DOHH2 (cell line): ENCODE measurements around the gene NFIX.

Source experiments
- H3F3A ChIP-seq: fragments of 200-600 bp; sonication (generic), shearing (Covaris generic); 2 replicates; pipeline ENCODE4 v1.6.0; 2016; ENCODE audit warnings: antibody characterized with exemption, mild to moderate bottlenecking; ENCODE audit not compliant: control insufficient read depth, insufficient read depth
- H3K27ac ChIP-seq: fragments of 200-600 bp; sonication (generic); 2 replicates; pipeline ENCODE4 v1.5.1; 2014; ENCODE audit warnings: low read depth, mild to moderate bottlenecking, low read length, moderate library complexity
- H3K27me3 ChIP-seq: fragments of 200-600 bp; sonication (generic); 2 replicates; pipeline ENCODE4 v1.6.1; 2014; ENCODE audit warnings: mild to moderate bottlenecking, low read length, mixed read lengths; ENCODE audit not compliant: control insufficient read depth
- H3K36me3 ChIP-seq: fragments of 200-600 bp; sonication (generic); 2 replicates; pipeline ENCODE4 v1.6.1; 2014; ENCODE audit warnings: mild to moderate bottlenecking, low read length, moderate library complexity, mixed read lengths; ENCODE audit not compliant: control insufficient read depth
- H3K4me1 ChIP-seq: fragments of 200-600 bp; sonication (generic); 2 replicates; pipeline ENCODE4 v1.6.1; 2014; ENCODE audit warnings: mild to moderate bottlenecking, low read length, mixed read lengths; ENCODE audit not compliant: control insufficient read depth
- H3K4me2 ChIP-seq: fragments of 200-600 bp; sonication (generic); 2 replicates; pipeline ENCODE4 v1.6.0; 2014; ENCODE audit warnings: mild to moderate bottlenecking, low read length, moderate library complexity
- H3K4me3 ChIP-seq: fragments of 200-600 bp; sonication (generic); 2 replicates; pipeline ENCODE4 v1.5.1; 2014; ENCODE audit warnings: mild to moderate bottlenecking, low read length, mixed read lengths
- H3K79me2 ChIP-seq: fragments of 200-600 bp; sonication (generic); 2 replicates; pipeline ENCODE4 v1.6.1; 2014; ENCODE audit warnings: mild to moderate bottlenecking, low read length, mixed read lengths; ENCODE audit not compliant: control insufficient read depth
- H3K9me2 ChIP-seq: fragments of 200-600 bp; sonication (generic); replicated peaks from 2 replicates; pipeline ENCODE4 v1.6.1; 2014; ENCODE audit warnings: mild to moderate bottlenecking, low read length, mixed read lengths; ENCODE audit not compliant: control insufficient read depth
- H3K9me3 ChIP-seq: fragments of 200-600 bp; sonication (generic); 2 replicates; pipeline ENCODE4 v1.6.1; 2014; ENCODE audit warnings: antibody characterized with exemption, low read length, mixed read lengths; ENCODE audit not compliant: control insufficient read depth, insufficient read depth
- H4K20me1 ChIP-seq: fragments of 200-600 bp; sonication (generic); 2 replicates; pipeline ENCODE4 v1.6.0; 2014; ENCODE audit warnings: low read depth, mild to moderate bottlenecking, antibody characterized with exemption, low read length, moderate library complexity; ENCODE audit not compliant: control insufficient read depth, insufficient read depth
- EZH2phosphoT487 ChIP-seq: fragments of 200-600 bp; sonication (generic); IDR thresholded peaks from 2 replicates; pipeline ENCODE4 v1.6.1; 2017; ENCODE audit warnings: borderline replicate concordance, mild to moderate bottlenecking, antibody characterized with exemption, low read length, moderate library complexity, mixed read lengths
- TF ChIP-seq, protein P1 (sequence below): fragments of 200-600 bp; sonication (generic); IDR thresholded peaks from one replicate; pipeline ENCODE4 v1.5.1; 2014; ENCODE audit warnings: antibody characterized with exemption, mild to moderate bottlenecking, low read depth, low read length; ENCODE audit not compliant: poor library complexity, severe bottlenecking

The NFIX gene

DNA sequence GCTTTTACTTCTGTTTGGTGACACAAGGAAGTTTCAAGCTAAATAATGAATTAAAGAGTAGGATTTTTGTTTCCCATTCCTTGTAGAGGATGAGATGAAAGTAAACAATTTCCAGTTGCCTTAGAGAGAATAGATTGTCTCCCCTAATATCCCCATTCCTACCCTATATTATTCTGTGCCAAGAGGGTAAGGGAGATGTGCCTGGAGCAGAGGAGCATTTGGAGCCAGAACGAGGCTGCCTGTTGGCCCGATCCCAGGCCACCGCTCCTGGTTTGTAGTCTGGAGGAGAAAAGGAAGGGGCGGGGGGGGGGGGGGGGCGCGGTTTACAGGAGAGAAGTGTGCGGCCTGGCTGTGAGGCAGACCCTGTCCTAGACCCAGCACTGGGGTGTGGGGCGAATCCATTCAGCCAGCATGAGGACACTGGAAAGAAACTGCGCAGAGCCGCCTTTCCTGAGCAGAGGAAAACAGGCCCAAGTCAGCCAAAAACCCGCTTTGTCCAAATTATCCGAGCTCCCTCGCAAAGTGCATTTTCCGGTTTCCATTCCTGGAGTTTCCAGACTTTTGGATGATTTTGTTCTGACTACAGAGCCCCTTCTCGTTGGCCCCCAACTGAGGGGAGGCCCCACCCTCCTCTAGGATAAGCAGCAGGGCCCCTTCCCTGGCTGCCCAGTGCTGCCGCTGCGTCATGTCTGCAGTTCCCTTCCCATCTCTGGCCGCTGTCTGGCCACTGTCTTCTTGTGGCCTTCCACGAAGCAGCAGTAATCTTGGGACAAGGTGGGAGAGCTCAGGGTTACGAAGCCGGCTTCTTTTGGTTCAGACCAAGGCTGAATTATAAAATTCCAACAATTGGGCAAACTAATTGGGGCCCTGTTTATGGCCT is 23.0 kb downstream of the NFIX start:
- H3K27ac ChIP-seq: no peak overlapping the region
- H3K27me3 ChIP-seq: peaks cover 62% of the 10 kb centered on the region
- H3K4me1 ChIP-seq: peaks cover 4% of the 10 kb centered on the region; the same call in 1 of the 2 replicates
- no peaks in the 10 kb centered on the region for H3K9me2 ChIP-seq
- no peaks in the 10 kb centered on the region for H3K36me3 ChIP-seq
- no peaks in the 10 kb centered on the region for H3K79me2 ChIP-seq
- no peak overlapping the region for H3K4me2 ChIP-seq
- no peaks in the 10 kb centered on the region for H3F3A ChIP-seq
- H3K9me3 ChIP-seq: no peaks in the 10 kb centered on the region
- no peak overlapping the region for H3K4me3 ChIP-seq
- H4K20me1 ChIP-seq: no peaks in the 10 kb centered on the region
- TF ChIP-seq, protein P1, sequence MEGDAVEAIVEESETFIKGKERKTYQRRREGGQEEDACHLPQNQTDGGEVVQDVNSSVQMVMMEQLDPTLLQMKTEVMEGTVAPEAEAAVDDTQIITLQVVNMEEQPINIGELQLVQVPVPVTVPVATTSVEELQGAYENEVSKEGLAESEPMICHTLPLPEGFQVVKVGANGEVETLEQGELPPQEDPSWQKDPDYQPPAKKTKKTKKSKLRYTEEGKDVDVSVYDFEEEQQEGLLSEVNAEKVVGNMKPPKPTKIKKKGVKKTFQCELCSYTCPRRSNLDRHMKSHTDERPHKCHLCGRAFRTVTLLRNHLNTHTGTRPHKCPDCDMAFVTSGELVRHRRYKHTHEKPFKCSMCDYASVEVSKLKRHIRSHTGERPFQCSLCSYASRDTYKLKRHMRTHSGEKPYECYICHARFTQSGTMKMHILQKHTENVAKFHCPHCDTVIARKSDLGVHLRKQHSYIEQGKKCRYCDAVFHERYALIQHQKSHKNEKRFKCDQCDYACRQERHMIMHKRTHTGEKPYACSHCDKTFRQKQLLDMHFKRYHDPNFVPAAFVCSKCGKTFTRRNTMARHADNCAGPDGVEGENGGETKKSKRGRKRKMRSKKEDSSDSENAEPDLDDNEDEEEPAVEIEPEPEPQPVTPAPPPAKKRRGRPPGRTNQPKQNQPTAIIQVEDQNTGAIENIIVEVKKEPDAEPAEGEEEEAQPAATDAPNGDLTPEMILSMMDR: no peak
- TF ChIP-seq EZH2phosphoT487: no peak

DNA sequence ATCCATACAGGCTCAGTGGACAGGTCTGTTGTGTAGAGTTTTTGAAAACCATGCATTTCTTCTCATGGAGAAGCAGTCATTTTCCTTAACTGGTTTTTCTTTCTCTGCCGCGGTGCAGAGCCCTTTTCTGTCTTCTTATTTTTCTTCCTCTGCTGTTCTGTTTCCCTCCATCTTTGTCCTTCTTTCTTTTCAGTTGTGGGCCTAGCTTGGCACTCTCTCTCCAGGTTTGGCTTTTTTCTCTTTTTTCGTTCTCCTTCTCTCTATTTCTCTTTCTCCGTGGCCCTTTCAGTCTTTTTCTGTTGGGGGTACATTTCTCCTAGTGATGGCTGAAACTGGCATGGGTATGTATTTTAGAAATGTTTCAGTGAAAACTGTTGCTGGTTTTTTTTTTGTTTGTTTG is 24.1 kb downstream of the NFIX start:
- Histone ChIP-seq H4K20me1 (no peaks in the 10 kb centered on the region), H3K27me3 (peaks cover 60% of the 10 kb centered on the region), H3F3A (no peaks in the 10 kb centered on the region), H3K4me3 (no peak overlapping the region), H3K4me1 (peaks cover 6% of the 10 kb centered on the region; the same call in 1 of the 2 replicates), H3K9me3 (no peaks in the 10 kb centered on the region), H3K4me2 (no peak overlapping the region), H3K79me2 (no peaks in the 10 kb centered on the region), H3K36me3 (no peaks in the 10 kb centered on the region), H3K9me2 (no peaks in the 10 kb centered on the region), H3K27ac (no peak overlapping the region)
- TF ChIP-seq, protein P1: no peak
- no peak for TF ChIP-seq EZH2phosphoT487

- no peaks in the 10 kb centered on the region for H3K36me3 ChIP-seq
- peaks cover 6% of the 10 kb centered on the region; the same call in 1 of the 2 replicates for H3K4me1 ChIP-seq
- no peak overlapping the region for H3K4me2 ChIP-seq
- H3K4me3 ChIP-seq: no peak overlapping the region
- H3K9me3 ChIP-seq: no peaks in the 10 kb centered on the region
- no peaks in the 10 kb centered on the region for H4K20me1 ChIP-seq
- H3K79me2 ChIP-seq: no peaks in the 10 kb centered on the region
- H3K27ac ChIP-seq: no peak overlapping the region
- H3K9me2 ChIP-seq: no peaks in the 10 kb centered on the region
- H3K27me3 ChIP-seq: peaks cover 59% of the 10 kb centered on the region
- no peaks in the 10 kb centered on the region for H3F3A ChIP-seq
- no peak for TF ChIP-seq EZH2phosphoT487
- TF ChIP-seq, protein P1: no peak
These were observed 24.7 kb downstream of the NFIX start for GRCh38 chr19:13020002-13020414.
